ENCODE measurements around the gene NUP93. TPM values are rescaled to one million over a fixed set of nuclear protein-coding genes. Genes with fewer than 3 reads are reported as not detected.

Gene NUP93
- total RNA-seq, 1 experiment from 2014 or later: 74.7 TPM

- H3K9me2 ChIP-seq (ENCODE audit: insufficient read depth): no peaks in the 10 kb centered on the region
- H3K36me3 ChIP-seq (ENCODE audit: low read depth): no peaks in the 10 kb centered on the region
- no peaks in the 10 kb centered on the region for H3K4me1 ChIP-seq (replicated peaks; ENCODE audit: insufficient read depth)
- H3K4me3 ChIP-seq: no peak overlapping the region
- H3K9me3 ChIP-seq (ENCODE audit: insufficient read depth, low read depth): no peaks in the 10 kb centered on the region
- POLR2A ChIA-PET (ENCODE audit: unreplicated experiment): no interaction called here
- no peak for TF ChIP-seq EZH2 (IDR thresholded peaks at IDR 0.05; ENCODE audit: low read depth)
- TF ChIP-seq CTCF (conservative IDR thresholded peaks at IDR 0.05): no peak
- no peaks in the 10 kb centered on the region; the same call in 1 of the 2 replicates for H4K20me1 ChIP-seq (ENCODE audit: insufficient read depth)
- no peak overlapping the region for H3K27ac ChIP-seq
- CTCF ChIA-PET: no interaction called here
- H3K79me2 ChIP-seq (ENCODE audit: low read depth): peaks cover 10% of the 10 kb centered on the region; the same call in 1 of the 2 replicates
- no TSS peak for BruUV-seq (replicated peaks)
- no peak overlapping the region for H2AFZ ChIP-seq
- intact Hi-C loops (cut with micrococcal nuclease; ENCODE audit: unreplicated experiment): no loop called here
- H3F3A ChIP-seq (ENCODE audit: insufficient read depth, low read depth): no peaks in the 10 kb centered on the region; the same call in 1 of the 2 replicates
- no peak for DNase-seq
- no peak overlapping the region for H3K4me2 ChIP-seq
- no peaks in the 10 kb centered on the region for H3K27me3 ChIP-seq (ENCODE audit: insufficient read depth, low read depth)
Observed at GRCh38 chr16:56769677-56770076, 39.7 kb downstream of the NUP93 start.

GRCh38 chr16:56771558-56772279 is 41.8 kb downstream of the NUP93 start:
- no peak for DNase-seq
- no peak overlapping the region for H3K4me2 ChIP-seq
- H3K4me3 ChIP-seq: no peak overlapping the region
- no peaks in the 10 kb centered on the region for H3K27me3 ChIP-seq (ENCODE audit: insufficient read depth, low read depth)
- intact Hi-C loops (cut with micrococcal nuclease; ENCODE audit: unreplicated experiment): no loop called here
- H3K9me2 ChIP-seq (ENCODE audit: insufficient read depth): no peaks in the 10 kb centered on the region
- H3F3A ChIP-seq (ENCODE audit: insufficient read depth, low read depth): no peaks in the 10 kb centered on the region; the same call in 1 of the 2 replicates
- peaks cover 16% of the 10 kb centered on the region for H3K79me2 ChIP-seq (ENCODE audit: low read depth)
- POLR2A ChIA-PET (ENCODE audit: unreplicated experiment): no interaction called here
- H3K4me1 ChIP-seq (replicated peaks; ENCODE audit: insufficient read depth): no peaks in the 10 kb centered on the region
- H3K27ac ChIP-seq: no peak overlapping the region
- no TSS peak for BruUV-seq (replicated peaks)
- no peaks in the 10 kb centered on the region; the same call in 1 of the 2 replicates for H4K20me1 ChIP-seq (ENCODE audit: insufficient read depth)
- CTCF ChIA-PET: no interaction called here
- H2AFZ ChIP-seq: no peak overlapping the region
- TF ChIP-seq EZH2 (IDR thresholded peaks at IDR 0.05; ENCODE audit: low read depth) (no peak), CTCF (conservative IDR thresholded peaks at IDR 0.05) (no peak)
- no peaks in the 10 kb centered on the region for H3K36me3 ChIP-seq (ENCODE audit: low read depth)
- no peaks in the 10 kb centered on the region for H3K9me3 ChIP-seq (ENCODE audit: insufficient read depth, low read depth)

- Histone ChIP-seq H3F3A (ENCODE audit: insufficient read depth, low read depth) (no peaks in the 10 kb centered on the region; the same call in 1 of the 2 replicates), H3K27me3 (ENCODE audit: insufficient read depth, low read depth) (no peaks in the 10 kb centered on the region), H3K36me3 (ENCODE audit: low read depth) (no peaks in the 10 kb centered on the region), H2AFZ (no peak overlapping the region), H3K4me2 (no peak overlapping the region), H3K4me3 (no peak overlapping the region), H3K4me1 (replicated peaks; ENCODE audit: insufficient read depth) (no peaks in the 10 kb centered on the region), H3K9me3 (ENCODE audit: insufficient read depth, low read depth) (no peaks in the 10 kb centered on the region), H3K79me2 (ENCODE audit: low read depth) (peaks cover 16% of the 10 kb centered on the region), H3K27ac (no peak overlapping the region), H4K20me1 (ENCODE audit: insufficient read depth) (no peaks in the 10 kb centered on the region; the same call in none of the 2 replicates), H3K9me2 (ENCODE audit: insufficient read depth) (no peaks in the 10 kb centered on the region)
- POLR2A ChIA-PET (ENCODE audit: unreplicated experiment): no interaction called here
- peak in 1 of 2 experiments; percentile 38 for DNase-seq
- intact Hi-C loops (cut with micrococcal nuclease; ENCODE audit: unreplicated experiment): no loop called here
- TF ChIP-seq EZH2 (IDR thresholded peaks at IDR 0.05; ENCODE audit: low read depth) (no peak), CTCF (conservative IDR thresholded peaks at IDR 0.05) (no peak)
- CTCF ChIA-PET: no interaction called here
- BruUV-seq (replicated peaks): no TSS peak
Observed at GRCh38 chr16:56773532-56773931, 43.6 kb downstream of the NUP93 start.
